ENCODE measurements around the gene AMH.
"Not testable (repeated sequence)": the region's sequence is repeated elsewhere in the genome, so short reads cannot be mapped to it uniquely, and the experiment has no call there.

The AMH gene

GRCh38 chr19:2271234-2272103 is 22.3 kb downstream of the AMH start:
- no peak for DNase-seq

DNA sequence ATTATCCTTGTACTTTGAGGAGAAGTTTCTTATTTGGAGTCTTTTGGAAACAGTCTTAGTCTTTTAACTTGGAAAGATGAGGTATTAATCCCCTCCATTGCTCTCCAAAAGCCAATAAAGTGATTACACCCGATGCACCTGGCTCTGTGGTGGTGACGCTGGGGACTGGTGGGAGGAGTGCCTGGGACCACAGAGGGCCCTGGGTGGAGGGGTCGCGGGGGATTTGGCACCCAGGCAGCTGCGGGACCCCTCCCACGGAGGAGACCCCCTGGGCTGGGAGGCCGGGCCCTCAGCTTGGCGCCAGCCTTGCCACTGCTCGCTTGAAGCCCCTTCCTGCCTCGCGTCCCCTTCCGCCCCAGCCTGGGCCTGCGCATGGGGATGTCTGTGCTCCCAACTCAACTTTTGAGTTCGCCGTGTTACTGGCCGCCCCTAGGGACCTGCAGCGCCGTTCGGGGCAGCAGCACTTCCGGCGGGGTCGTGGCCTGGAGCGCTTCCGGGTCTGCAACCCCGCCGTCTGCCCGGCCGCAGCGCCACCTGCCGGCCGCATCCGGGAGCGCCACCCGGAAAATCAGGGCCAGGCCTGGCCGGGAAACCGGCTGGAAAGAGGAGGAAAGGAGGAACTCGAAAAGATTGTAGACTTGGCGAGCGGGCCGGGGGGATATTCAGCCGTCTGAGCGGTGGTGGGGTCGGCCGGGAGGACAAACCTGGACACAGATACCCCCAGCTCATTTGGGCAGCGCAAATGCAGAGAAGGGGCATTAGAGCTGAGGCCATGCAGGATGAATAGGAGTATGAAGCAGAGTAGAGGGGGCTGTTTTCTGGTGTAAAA is 24.4 kb downstream of the AMH start:
- peak; percentile 81 for DNase-seq

DNA sequence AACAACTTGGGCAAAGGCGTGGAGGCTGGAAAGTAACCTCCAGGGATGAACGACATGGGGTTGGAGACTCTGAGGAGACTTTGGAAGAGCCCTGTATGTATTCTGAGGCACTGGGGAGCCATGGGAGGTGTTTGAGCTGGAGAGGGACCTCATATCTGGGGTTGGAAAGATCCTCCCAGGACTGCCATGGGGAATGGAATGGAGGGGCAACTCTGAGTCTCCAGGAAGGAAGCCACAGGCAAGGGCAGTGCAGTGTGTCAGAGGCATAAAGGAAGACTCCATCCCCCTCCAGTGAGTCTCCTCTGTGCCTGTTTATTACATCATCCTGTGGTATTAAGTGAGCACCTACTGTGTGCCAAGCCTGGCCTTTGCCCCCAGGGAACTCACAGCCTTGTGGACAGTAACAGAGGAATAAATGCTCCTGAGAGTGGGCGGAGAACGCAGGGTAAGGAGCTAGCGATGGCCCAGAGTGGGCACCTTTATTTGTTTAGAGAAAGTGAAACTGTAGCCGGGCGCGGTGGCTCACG is 25.1 kb downstream of the AMH start:
- DNase-seq: no peak

DNA sequence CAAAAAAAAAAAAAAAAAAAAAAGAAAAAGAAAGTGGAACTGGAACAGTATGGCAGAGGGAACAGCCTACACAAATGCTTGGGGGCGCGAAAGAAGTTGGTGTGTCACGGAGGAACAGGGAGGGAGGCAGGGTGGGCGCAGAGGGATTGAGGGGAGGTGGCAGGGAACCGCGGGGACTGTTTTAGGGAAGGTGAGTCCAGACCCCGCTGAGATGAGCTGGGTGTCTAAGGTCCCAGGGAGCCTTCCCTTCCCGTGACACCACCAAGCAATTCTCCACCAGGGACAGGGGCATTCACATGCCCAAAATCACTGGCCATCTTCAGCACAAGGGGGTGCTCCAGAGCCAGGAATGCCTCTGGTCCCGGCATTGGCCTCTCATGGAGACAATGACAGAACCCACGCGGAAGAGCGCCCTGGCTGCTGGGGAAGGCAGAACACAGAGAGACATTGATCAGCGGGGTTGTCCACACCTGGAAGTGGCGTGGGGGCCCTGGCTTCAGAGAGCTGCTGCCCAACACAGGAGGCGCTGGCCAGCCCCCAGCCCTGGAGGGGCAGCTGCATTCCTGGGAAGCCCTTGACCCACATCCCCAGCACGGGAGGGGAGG is 25.9 kb downstream of the AMH start:
- DNase-seq: peak; percentile 59

DNA sequence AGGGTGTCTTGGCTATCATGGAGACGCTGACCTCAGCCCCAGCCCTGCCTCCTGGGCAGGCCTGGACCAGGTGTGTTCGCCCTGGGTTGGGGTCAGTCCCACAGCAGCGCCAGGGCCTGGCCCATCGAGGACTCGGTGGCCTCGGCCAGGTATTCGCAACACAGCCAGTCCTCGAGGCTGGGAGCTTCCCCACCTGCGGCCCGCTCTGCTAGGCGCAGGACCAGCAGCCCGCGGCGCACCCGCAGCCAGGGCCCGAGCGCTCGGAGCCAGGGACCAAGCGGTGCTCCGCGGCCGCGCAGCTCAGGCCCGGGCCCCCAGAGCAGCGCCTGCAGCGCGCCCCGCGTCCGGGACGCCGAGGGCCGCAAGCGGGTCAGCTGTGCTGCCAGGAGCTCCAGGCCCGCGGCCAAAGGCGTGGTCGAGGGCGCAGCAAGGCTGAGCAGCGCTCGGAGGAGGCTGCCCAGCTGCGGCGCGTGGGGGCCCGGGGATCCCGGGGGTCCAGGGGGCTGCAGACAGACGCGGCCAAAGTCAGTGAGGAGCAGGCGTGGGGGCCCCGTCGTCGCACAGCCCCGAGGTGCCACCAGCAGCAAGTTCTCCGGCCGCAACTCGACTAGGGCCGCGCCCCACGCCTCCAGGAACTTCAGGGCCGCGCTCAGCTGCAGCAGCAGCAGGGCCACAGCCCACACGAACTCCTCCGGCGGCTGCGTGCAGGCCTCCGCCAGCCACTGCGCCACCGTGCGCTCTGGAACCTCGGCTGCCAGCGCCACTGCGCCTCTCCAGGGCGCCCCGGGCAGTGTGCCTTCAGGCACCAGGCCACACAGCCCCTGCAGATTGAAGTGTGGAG is 26.7 kb downstream of the AMH start:
- DNase-seq: no peak

DNA sequence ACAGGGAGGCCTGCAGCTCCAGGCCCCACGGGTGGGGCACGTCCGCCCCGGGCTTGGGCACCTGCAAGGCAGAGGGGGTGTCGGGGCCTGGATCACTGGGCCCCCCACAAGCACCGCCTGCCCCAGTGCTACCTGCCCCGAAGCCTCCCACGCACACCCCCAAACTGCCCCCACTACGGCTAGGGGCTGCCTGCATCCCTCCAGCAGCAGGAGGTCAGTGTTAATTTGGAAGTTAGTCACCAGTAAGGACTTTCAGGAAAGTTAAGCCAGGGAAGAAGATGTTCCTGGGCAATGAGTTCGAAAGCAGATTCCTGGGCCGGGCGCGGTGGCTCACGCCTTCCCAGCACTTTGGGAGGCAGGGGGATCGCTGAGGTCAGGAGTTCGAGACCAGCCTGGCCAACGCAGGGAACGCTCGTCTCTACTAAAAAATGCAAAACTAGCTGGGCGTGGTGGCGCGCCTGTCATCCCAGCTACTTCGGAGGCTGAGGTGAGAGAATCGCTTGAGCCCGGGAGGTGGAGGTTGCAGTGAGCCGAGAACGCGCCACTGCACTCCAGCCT is 27.4 kb downstream of the AMH start:
- no peak for DNase-seq

DNA sequence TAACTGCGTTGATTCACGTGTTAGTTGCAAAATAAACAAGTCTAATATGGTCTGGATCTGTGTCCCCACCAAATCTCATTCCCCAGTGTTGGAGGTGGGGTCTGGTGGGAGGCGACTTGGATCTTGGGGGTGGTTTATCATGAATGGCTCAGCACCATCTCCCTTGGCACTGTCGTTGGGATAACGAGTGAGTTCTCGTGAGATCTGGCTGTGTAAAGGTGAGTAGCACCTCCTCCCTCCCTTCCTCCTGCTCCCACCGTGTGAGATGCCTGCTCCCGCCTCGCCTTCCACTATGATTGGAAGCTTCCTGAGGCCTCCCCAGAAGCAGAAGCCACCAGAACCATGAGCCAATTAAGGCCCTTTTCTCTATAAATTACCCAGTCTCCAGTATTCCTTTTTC is 28.0 kb downstream of the AMH start:
- no peak for DNase-seq

DNA sequence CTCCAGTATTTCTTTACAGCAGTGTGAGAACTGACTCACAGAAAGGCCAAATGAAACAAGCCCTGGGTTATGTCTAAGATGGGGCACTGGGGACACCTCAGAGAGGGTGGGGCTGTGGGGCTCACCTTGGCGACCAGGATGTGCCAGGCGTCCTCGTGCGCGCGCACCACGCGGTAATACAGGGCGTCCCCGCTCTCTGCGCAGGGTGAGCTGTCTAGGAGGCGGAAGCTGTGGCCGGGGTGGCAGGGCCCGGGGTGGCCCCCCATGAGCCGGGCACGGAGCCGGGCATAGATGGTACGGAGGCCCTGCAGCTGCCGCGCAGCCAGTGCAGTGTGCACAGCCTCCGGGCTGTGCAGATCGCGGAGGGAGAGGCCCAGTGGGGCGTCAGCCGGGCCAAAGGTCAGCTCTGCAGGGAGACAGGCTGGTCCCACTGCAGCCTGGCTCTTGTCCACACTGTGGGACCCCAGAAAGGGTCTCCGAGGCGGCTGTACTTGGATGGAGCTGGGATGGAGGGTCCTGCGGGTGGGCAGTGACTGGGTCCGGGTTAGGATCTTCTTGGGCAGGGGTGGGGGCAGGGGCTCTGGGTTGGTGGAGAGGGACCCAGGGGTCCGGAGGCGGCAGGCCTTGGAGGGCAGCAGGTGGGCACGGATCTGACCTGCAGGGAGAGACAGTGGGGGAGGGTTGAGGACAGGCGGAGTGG is 29.5 kb downstream of the AMH start:
- DNase-seq: no peak

DNA sequence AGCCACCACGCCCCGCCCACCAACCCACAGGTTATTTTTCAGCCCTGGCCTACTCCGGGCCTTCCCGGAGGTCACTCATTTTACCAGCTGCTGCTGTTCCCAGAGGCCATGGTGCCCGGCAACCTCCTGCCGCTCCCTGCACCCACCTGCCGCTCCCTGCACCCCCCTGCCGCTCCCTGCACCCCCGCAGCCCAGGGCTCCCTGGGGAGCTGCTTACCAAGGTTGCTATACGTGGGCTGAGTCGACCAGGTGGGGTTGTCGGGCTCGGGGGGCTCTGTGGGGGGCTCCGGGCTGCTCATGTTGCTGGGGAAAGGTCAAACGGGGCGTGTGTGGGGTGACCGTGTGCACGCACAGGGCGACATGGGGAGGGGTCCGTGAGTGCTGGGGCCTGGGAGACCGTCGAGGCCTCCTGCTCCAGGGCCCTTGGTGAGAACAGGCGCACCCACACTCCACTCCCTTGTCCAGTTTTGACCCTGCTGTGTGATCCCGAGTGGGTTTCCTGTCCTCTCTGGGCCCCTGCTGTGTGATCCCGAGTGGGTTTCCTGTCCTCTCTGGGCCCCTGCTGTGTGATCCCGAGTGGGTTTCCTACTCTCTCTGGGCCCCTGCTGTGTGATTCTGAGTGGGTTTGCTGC is 31.6 kb downstream of the AMH start:
- DNase-seq: no peak

DNA sequence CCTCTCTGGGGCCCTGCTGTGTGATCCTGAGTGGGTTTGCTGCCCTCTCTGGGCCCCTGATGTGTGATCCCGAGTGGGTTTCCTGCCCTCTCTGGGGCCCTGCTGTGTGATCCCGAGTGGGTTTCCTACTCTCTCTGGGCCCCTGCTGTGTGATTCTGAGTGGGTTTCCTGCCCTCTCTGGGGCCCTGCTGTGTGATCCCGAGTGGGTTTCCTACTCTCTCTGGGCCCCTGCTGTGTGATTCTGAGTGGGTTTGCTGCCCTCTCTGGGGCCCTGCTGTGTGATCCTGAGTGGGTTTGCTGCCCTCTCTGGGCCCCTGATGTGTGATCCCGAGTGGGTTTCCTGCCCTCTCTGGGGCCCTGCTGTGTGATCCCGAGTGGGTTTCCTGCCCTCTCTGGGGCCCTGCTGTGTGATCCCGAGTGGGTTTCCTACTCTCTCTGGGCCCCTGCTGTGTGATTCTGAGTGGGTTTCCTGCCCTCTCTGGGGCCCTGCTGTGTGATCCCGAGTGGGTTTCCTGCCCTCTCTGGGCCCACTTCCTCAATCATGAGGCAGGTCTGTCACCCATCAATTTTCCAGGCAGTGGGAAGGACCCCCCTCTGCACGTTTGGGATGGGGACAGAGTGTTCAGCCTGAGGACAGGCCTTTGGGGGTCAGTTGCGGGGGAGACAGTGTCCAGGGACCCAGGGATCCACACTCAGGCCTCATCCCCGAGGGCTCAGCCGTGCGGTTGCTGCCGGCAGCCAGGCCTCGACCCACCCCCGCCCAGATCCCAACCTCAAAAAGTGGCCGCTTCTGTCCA is 32.3 kb downstream of the AMH start:
- DNase-seq: not testable (repeated sequence)

DNA sequence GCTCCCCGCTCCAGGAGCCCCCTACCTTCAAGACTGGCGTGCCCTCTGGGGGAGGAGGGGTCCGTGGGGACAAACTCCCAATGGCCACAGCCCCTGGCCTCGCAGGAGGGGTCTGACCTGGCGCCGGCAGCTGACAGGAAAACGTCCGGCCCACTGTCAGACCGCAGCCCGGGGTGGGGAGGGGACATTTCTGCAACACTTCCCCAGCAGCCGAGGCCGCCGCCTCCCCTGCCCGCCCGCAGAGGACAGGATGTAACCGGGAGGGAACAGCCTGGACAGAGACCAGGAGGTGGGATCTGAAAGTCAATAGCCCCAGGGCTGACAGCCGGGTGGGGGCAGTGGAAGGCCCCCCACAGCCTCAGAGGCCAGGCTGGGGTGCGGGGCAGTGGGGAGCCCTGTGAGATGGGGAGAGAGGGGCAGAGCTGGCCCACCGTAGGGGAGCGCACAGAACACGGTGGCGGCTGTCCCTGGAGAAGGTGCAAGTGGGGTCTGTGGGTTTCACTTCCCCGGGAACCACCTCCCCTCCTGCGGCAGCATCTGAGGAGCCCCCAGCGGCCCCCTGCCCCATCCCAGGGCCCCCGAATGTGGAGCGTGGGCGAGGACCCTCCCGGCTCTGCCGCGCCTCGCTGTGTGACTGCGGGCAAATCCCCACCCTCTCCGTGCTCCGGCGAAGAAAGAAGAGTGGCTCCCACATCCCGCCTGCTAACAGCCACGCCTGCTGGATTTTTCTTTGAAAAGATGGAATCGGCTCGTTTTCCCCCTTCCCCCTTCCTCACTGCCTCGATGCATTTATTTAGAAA is 33.1 kb downstream of the AMH start, which contains the start of gene PEAK3:
Gene PEAK3 (minus strand): TSS at position 114 of the 800 bp plus-strand sequence. CDS start 1,244 bp downstream, outside the sequence.
- DNase-seq: no peak

GRCh38 chr19:2282862-2283237 is 33.7 kb downstream of the AMH start:
- DNase-seq: no peak

GRCh38 chr19:2283835-2284507 is 34.8 kb downstream of the AMH start:
- DNase-seq: no peak

- DNase-seq: no peak
Measured at GRCh38 chr19:2286402-2287140, 37.4 kb downstream of the AMH start.

DNA sequence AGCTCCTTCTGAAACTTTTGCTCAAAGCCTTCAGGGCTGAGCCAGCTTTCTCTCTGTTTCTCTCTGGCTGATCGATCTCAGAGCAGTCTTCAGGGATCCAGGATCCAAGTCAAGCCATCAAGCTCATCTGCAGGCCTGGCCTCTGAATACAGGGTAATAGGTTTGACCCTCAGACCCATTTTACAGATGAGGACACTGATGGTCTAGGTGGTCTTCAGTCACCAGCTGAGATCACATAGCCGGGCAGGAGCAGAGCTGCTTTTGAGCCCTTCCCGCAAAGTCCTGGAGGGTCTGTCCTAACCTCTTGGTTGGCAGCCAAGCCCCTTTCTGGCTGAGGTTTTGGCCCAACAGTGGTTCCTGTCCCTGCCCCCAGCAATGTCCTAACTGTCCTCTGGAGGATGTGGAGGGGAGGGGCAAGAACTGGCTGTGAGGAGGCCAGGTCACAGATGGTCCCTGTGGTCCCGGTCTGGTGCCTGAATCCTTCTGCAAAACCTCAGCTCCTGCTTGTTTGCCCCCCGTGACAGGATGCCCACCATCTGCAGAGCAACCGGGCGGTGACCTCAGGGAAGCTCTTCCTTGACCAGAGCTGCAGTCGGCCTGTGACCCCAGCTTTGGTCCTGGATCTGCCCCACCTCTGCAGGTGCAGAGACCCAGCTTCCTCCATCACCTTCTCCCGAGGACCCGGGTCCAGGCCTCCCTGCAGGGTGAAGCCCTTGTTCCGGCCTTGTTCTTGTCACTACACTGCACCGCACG is 38.6 kb downstream of the AMH start:
- DNase-seq: no peak

DNA sequence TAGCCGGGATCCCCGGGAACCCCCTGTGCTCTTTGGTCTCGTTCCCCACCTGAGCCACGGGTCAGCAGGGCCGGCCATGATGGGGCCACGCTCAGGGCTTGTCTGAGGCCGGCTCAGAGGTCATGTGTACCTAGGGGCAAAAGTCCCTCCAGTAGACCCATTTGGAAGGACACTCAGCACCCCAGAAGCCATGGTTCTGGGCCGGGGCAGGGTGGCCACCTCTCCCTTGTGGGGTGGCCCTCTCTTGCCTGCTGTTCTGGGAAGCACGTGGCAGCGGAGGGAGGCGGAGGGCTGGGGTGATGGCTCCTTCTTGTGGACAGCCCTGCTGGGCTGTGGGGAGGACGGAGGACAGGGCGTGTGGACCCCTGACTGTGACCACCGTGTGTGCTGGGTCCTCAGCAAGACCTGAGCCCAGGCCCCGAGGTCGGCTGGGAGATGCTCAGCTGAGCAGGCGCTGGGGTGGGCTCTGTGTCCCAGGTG is 39.3 kb downstream of the AMH start:
- DNase-seq: no peak
